Endothelial cell (in vitro differentiated cells): Measurements from ENCODE around the gene FAM209A. TPM values are rescaled to one million over a fixed set of nuclear protein-coding genes. Genes with fewer than 3 reads are reported as not detected.

Source experiments
- DNase-seq: peaks from one replicate; pipeline ENCODE4 v3.0.0; 2021; ENCODE audit warnings: low spot score
- H3K27ac Mint-ChIP-seq: one replicate; pipeline ENCODE4 v1.8.0; 2021; ENCODE audit warnings: mixed read lengths, inconsistent platforms; ENCODE audit not compliant: unreplicated experiment
- H3K27me3 Mint-ChIP-seq: one replicate; pipeline ENCODE4 v1.8.0; 2021; ENCODE audit warnings: mild to moderate bottlenecking, moderate library complexity, mixed read lengths, inconsistent platforms; ENCODE audit not compliant: unreplicated experiment
- H3K36me3 Mint-ChIP-seq: one replicate; pipeline ENCODE4 v1.8.0; 2021; ENCODE audit warnings: mild to moderate bottlenecking, low read depth, mixed read lengths, inconsistent platforms; ENCODE audit not compliant: unreplicated experiment
- H3K4me1 Mint-ChIP-seq: one replicate; pipeline ENCODE4 v1.8.0; 2021; ENCODE audit warnings: mild to moderate bottlenecking, mixed read lengths, inconsistent platforms; ENCODE audit not compliant: unreplicated experiment
- H3K4me3 Mint-ChIP-seq: one replicate; pipeline ENCODE4 v1.8.0; 2021; ENCODE audit warnings: mild to moderate bottlenecking, mixed read lengths, inconsistent platforms; ENCODE audit not compliant: unreplicated experiment
- H3K9me3 Mint-ChIP-seq: one replicate; pipeline ENCODE4 v1.8.0; 2021; ENCODE audit warnings: mixed read lengths, inconsistent platforms; ENCODE audit not compliant: unreplicated experiment
- CTCF ChIP-seq: fragments of 200-600 bp; sonication (generic); IDR thresholded peaks from one replicate; pipeline ENCODE4 v1.5.0; 2021; ENCODE audit warnings: antibody characterized with exemption; ENCODE audit not compliant: unreplicated experiment
- total RNA-seq: library from RNA; stranded (reverse); fragmentation: NEBNext Ultra II Directional; extraction: Animal tissue kit (Norgen Biotek cat#: 25700); gene quantifications from one replicate; pipeline ENCODE4 v1.2.1, GENCODE V29; 2021; ENCODE audit not compliant: unreplicated experiment

The FAM209A gene
- total RNA-seq, 1 donor from 2014 or later, result 0.36 TPM

GRCh38 chr20:56572172-56572571 lies 47.6 kb downstream of the FAM209A start:
- H3K4me1 Mint-ChIP-seq, result no peaks in the 10 kb centered on the region
- peaks cover 9% of the 10 kb centered on the region for H3K27me3 Mint-ChIP-seq
- no peak for TF ChIP-seq CTCF
- DNase-seq, result no peak
- no peaks in the 10 kb centered on the region for H3K9me3 Mint-ChIP-seq
- no peak overlapping the region for H3K4me3 Mint-ChIP-seq
- no peaks in the 10 kb centered on the region for H3K36me3 Mint-ChIP-seq
- no peak overlapping the region for H3K27ac Mint-ChIP-seq

- Mint-ChIP-seq H3K9me3 (no peaks in the 10 kb centered on the region), H3K36me3 (no peaks in the 10 kb centered on the region), H3K4me1 (no peaks in the 10 kb centered on the region), H3K4me3 (no peak overlapping the region), H3K27ac (no peak overlapping the region), H3K27me3 (peaks cover 11% of the 10 kb centered on the region)
- TF ChIP-seq CTCF, result no peak
- DNase-seq, result no peak
These were observed 49.4 kb downstream of the FAM209A start for GRCh38 chr20:56573986-56574385.

GRCh38 chr20:56574531-56575142 lies 50.1 kb downstream of the FAM209A start:
- H3K36me3 Mint-ChIP-seq, result no peaks in the 10 kb centered on the region
- no peak for TF ChIP-seq CTCF
- no peaks in the 10 kb centered on the region for H3K4me1 Mint-ChIP-seq
- no peak for DNase-seq
- H3K9me3 Mint-ChIP-seq, result no peaks in the 10 kb centered on the region
- H3K27me3 Mint-ChIP-seq, result peaks cover 11% of the 10 kb centered on the region
- no peak overlapping the region for H3K27ac Mint-ChIP-seq
- no peak overlapping the region for H3K4me3 Mint-ChIP-seq

GRCh38 chr20:56575157-56575556 lies 50.6 kb downstream of the FAM209A start:
- H3K4me3 Mint-ChIP-seq, result no peak overlapping the region
- no peaks in the 10 kb centered on the region for H3K36me3 Mint-ChIP-seq
- no peaks in the 10 kb centered on the region for H3K4me1 Mint-ChIP-seq
- no peaks in the 10 kb centered on the region for H3K9me3 Mint-ChIP-seq
- TF ChIP-seq CTCF, result no peak
- no peak for DNase-seq
- H3K27me3 Mint-ChIP-seq, result peaks cover 11% of the 10 kb centered on the region
- H3K27ac Mint-ChIP-seq, result no peak overlapping the region

Other genes with a start within 250 kb of the FAM209A start
- gene FAM210B, start 165.8 kb upstream of the FAM209A start, total RNA-seq, result 20.1 TPM
- gene AURKA, start 132.5 kb upstream of the FAM209A start, total RNA-seq, result 14.3 TPM
- gene CSTF1, start 132.1 kb upstream of the FAM209A start, total RNA-seq, result 42.0 TPM
- not detected for gene CASS4, start 112.5 kb upstream of the FAM209A start, total RNA-seq
- 79.9 TPM for gene RTF2, start 56.1 kb upstream of the FAM209A start, total RNA-seq
- gene FAM209B, start 8.5 kb downstream of the FAM209A start, total RNA-seq, result 0.56 TPM
- 0.82 TPM for gene TFAP2C, start 104.6 kb downstream of the FAM209A start, total RNA-seq